GM19035 (cell line): Measurements from ENCODE around the gene ETNK1.
A peak's percentile ranks its signal among the peaks of the same experiment; 100 is the strongest.
"Not testable (repeated sequence)": the region's sequence is repeated elsewhere in the genome, so short reads cannot be mapped to it uniquely, and the experiment has no call there.

Source experiments
- ATAC-seq: cut with Tn5 transposase; IDR thresholded peaks from one replicate; pipeline ENCODE4 v1.9.1; 2021; ENCODE audit not compliant: unreplicated experiment

ETNK1 gene

DNA sequence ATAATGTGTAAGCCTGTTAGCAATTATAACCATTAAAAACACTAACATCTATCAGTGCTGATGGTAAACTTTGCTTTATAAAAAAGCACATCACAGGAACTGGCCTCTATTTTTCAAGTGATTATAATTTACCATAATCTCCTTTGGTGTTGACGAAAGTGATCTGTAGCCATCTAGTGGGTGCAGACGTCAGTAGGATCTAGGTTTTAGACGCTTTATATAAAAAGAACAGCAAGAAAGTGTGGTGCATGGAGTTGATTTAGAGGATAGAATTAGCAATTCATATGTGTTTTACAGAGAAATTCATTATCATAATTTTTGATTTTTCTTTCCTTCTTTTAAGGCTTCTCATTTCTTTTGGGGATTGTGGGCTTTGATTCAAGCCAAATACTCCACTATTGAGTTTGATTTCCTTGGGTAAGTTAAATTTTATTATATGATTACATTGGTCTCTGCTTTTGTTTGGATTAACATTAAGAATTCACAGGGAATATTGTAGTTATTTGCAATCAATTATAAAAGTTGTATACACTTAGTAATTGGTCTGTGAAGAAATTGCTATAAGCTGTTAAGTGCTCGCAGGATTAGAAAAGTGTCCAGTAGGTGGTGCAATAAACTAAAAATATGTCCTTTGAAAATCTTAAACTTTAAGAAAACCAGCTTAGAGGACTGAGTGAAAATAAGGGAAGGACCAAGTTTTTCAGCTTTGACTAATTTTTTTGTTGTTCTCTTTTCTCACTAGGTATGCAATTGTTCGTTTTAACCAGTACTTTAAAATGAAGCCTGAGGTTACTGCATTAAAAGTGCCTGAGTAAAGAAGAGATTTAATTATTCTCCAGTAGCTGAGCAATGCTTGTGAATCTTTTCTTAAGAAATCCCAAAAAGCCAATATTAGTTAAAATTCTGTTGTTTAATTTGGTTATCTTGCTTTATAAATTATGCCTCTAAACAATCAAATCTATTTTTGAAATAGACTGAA, 59.5 kb downstream of the ETNK1 start:
- ATAC-seq: no peak

GRCh38 chr12:22686193-22686592, 61.2 kb downstream of the ETNK1 start:
- no peak for ATAC-seq

DNA sequence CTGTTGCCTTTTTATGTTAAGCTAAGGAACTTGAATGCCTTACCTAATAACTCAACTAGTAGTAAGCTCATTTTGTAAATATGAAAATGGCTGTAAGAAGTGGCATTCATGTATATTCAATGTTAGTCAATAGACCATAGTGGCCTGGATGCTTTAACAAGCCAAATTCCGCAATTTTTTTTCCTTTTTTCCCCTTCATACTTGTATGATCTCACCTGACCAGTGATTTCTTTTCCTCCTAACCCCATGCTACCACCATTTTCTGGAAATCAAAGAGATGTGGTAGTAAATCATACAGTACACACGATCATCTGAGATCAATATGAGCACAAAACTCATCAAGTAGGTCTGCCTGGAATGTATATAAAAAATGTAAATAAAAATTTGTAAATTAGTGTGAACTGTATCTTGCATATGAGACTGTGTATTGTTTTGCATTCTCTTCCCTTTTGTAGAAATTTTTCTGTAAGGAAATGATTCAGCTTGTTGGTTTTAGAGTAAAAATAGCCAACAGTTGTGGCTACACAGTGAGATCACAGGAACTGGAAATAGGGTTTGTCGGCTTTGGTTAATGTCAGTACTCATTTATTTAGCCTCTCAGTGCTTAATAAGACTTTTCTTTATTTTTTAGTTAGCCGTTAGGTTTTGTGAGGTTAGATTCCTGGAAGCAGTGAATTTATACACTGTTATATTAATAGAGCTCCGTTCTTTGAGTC, 62.5 kb downstream of the ETNK1 start:
- peak; percentile 79 for ATAC-seq

DNA sequence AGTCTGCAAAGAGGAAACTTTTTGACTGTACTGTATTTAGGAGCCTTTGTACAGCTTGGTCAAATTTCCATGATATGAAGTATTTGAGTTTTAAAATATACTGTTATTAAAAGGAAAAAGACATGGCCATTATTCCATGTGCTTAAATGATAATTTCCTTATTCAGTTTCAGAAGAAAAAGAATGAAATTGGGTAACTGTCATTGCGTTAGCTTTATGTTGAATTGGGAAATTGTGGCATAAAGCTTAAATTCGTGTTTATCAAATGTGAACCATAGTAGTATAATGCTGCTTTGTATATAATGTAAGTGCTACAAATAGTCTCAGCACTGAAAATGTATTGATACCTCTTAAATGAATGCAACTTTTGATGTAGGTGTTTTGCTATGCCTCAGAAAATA, 64.9 kb downstream of the ETNK1 start:
- ATAC-seq: no peak

GRCh38 chr12:22691319-22691718, 66.3 kb downstream of the ETNK1 start:
- ATAC-seq: no peak

DNA sequence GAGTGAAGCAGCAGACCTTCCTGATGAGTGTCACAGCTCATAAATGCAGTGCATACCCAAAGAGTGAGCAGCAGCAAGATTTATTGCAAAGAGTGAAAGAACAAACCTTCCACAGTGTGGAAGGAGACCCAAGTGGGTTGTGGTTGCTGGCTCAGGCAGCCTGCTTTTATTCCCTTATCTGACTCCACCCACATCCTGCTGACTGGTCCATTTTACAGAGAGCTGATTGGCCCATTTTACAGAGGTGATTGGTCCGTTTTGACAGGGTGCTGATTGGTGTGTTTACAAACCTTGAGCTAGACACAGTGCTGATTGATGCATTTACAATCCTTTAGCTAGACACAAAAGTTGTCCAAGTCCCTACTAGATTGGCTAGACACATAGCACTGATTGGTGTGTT, 67.5 kb downstream of the ETNK1 start:
- ATAC-seq: not testable (repeated sequence)

GRCh38 chr12:22692964-22693555, 68.1 kb downstream of the ETNK1 start:
- no peak for ATAC-seq

DNA sequence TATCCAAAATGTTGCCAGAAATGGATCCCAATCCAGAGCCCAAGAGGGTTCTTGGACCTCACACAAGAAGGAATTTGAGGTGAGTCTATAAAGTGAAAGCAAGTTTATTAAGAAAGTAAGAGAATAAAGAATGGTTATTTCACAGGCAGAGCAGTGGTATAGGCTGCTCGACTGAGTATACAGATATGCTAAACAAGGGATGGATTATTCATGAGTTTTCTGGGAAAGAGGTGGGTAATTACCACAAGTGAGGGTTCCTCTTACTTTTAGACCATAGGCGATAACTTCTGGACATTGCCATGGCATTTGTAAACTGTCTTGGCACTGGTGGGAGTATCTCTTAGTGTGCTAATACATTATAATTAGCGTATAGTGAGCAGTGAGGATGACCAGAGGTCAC, 73.6 kb downstream of the ETNK1 start:
- no peak for ATAC-seq

- ATAC-seq: not testable (repeated sequence)
Measured at GRCh38 chr12:22699705-22700104, 74.7 kb downstream of the ETNK1 start.

DNA sequence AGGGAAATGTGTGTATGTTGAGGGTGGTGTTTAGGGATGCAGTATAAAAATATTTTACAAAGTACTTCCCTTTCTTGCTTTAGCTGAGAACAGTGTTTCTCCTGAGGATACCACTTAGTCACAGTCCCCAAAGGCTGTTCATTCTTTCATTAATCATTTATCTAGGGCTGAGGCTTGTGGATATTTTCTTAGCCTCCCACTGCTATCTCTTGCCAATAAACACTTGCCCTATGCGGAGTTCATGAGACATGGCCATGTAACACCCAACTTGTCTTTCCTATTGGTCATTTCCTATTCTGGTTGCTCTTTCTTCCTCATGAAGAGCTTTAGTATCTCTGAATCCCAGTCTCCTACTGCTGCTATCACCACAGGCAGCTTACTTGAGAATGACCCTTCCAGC, 75.1 kb downstream of the ETNK1 start:
- no peak for ATAC-seq

- not testable (repeated sequence) for ATAC-seq
Measured at GRCh38 chr12:22701216-22701809, 76.3 kb downstream of the ETNK1 start.

- ATAC-seq: no peak
Measured at GRCh38 chr12:22702690-22703089, 77.7 kb downstream of the ETNK1 start.

- ATAC-seq: peak; percentile 68
Measured at GRCh38 chr12:22709292-22709691, 84.3 kb downstream of the ETNK1 start.

GRCh38 chr12:22712083-22712482, 87.1 kb downstream of the ETNK1 start:
- ATAC-seq: no peak

GRCh38 chr12:22715254-22715653, 90.3 kb downstream of the ETNK1 start:
- ATAC-seq: no peak

DNA sequence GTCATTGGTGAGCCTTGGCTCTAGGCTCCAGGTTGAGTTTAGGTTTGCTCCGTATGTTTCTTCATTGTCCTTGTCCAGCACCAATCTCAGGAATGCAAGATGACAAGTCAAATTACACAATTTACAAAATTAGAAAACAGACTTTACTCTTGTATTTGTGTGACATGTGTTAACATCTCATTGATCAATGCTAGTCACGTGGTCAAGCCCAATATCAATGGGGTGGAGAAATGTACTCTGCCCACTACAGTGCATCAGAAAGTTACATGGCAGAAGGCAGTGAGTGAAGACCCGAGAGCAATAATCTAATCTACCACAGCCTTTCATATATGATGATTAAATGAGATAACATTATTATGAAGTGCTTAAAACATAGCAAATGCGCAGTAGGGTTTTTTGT, 94.8 kb downstream of the ETNK1 start:
- ATAC-seq: no peak

GRCh38 chr12:22722081-22722480, 97.1 kb downstream of the ETNK1 start:
- ATAC-seq: no peak

- no peak for ATAC-seq
Measured at GRCh38 chr12:22722779-22723178, 97.8 kb downstream of the ETNK1 start.

GRCh38 chr12:22728987-22729386, 104.0 kb downstream of the ETNK1 start:
- ATAC-seq: no peak

DNA sequence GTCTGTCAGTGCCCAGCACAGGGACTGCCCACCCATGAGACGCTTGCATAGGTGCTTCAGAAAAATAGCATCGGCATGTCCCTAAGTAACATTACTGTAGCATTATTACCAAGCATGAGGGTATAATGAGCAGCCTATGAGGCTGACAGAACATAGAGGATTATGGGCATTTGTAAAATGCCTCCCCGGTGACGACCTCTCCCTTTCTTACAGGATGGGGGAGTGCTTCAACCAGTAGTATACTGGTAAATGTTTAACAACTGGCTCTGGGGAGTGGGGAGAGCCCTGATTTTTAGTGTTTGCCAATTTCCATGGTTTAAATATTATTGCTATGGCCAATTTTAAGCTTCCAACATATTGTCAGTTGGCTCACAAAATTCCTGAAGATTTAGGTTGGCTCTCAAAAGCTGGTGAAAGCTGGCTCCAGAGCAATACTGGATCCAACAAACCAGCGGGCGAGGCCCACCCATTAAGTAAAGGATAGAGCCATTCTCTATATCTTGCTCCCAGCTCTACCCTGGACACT, 104.5 kb downstream of the ETNK1 start:
- no peak for ATAC-seq

DNA sequence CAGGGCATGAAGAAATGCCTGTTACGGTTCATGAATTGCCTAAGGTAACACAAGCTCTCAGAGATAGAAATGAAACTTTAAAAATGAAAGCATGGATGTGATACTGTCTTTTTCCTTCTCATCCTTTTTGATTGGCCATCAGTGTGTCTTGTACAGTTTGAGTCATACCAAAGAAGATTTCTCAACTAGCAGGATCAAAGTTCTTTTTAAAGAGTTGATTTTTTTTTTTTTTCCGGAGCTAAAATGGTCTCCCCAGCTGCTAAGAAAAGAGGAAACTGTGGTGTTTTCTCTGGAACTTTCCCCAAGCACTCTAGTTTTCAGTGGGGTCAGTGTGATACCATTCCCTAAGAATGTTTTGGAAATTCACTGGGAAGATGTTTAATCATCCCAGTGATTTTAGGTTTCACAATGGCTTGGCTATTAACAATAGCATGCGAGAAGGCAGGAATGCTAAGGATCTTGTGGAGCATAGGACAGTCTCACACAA, 105.0 kb downstream of the ETNK1 start:
- ATAC-seq: no peak
